PC-3 (cell line): ENCODE results near the gene RTBDN.

ENCODE experiments used
- CTCF ChIP-seq: fragments of 300-600 bp; sonication (generic); conservative IDR thresholded peaks from 2 replicates; pipeline ENCODE4 v1.5.1; 2017; ENCODE audit warnings: antibody characterized with exemption, low read depth, mild to moderate bottlenecking, low read length
- EZH2 ChIP-seq: fragments of 300-600 bp; sonication (generic); IDR thresholded peaks from one replicate; pipeline ENCODE4 v1.6.1; 2017; ENCODE audit warnings: antibody characterized with exemption, mild to moderate bottlenecking, low read length; ENCODE audit not compliant: unreplicated experiment
- EZH2phosphoT487 ChIP-seq: fragments of 300-600 bp; sonication (generic); IDR thresholded peaks from 2 replicates; pipeline ENCODE4 v1.6.1; 2018; ENCODE audit warnings: mild to moderate bottlenecking, antibody characterized with exemption, low read length, borderline replicate concordance

- TF ChIP-seq CTCF (no peak), EZH2phosphoT487 (no peak), EZH2 (no peak)
These were observed 788 bp upstream of the RTBDN start for GRCh38 chr19:12834976-12835757.
